SK-N-SH (cell line): ENCODE results near the gene C4orf50. TPM values are rescaled to one million over a fixed set of nuclear protein-coding genes. Genes with fewer than 3 reads are reported as not detected.

Experiments
- CTCF ChIA-PET: fragments of 300-600, 350-600 bp; formaldehyde crosslinking; extraction: SDS; loops from one replicate; lab custom pipeline; 2021; lab: Yijun Ruan, JAX
- POLR2A ChIA-PET: fragments of 350-600 bp; sonication (Branson Sonifier 250); formaldehyde crosslinking; extraction: SDS; loops from one replicate; lab custom pipeline; 2020; ENCODE audit warnings: antibody characterized with exemption, inconsistent platforms; lab: Yijun Ruan, JAX
- DNase-seq: peaks from one replicate; pipeline ENCODE4 v3.0.0; 2012
- H2AFZ ChIP-seq: fragments of 200-600 bp; sonication (generic); 2 replicates; pipeline ENCODE4 v1.8.1; 2016; ENCODE audit warnings: antibody characterized with exemption, mild to moderate bottlenecking, low read depth
- H3F3A ChIP-seq: fragments of 200-600 bp; sonication (generic); replicated peaks from 2 replicates; pipeline ENCODE3; 2016; ENCODE audit warnings: antibody characterized with exemption, mild to moderate bottlenecking; ENCODE audit not compliant: insufficient read depth
- H3K27ac ChIP-seq, 2 experiments: fragments of 200-500 bp in 1 of 2; fragments of 200-600 bp in 1 of 2; sonication (Bioruptor generic) in 1 of 2; sonication (generic), shearing (Covaris generic) in 1 of 2; 2 replicates each; pipeline versions ENCODE4 v1.5.1 to v1.6.1; 2014 to 2016; ENCODE audit warnings: low read depth in 2 of 2, inconsistent platforms in 1 of 2, low read length in 1 of 2, mild to moderate bottlenecking in 1 of 2, mixed read lengths in 1 of 2
- H3K27me3 ChIP-seq: fragments of 200-600 bp; sonication (generic), shearing (Covaris generic); 2 replicates; pipeline ENCODE4 v1.6.1; 2016; ENCODE audit warnings: mixed run types; ENCODE audit not compliant: insufficient read depth
- H3K36me3 ChIP-seq, 2 experiments: fragments of 200-500 bp in 1 of 2; fragments of 200-600 bp in 1 of 2; sonication (Bioruptor generic) in 1 of 2; sonication (generic) in 1 of 2; replicated peaks in 1 of 2; 2 replicates each; pipeline versions ENCODE3 to v1.5.1; 2014 to 2016; ENCODE audit warnings: low read length in 1 of 2, mild to moderate bottlenecking in 1 of 2; ENCODE audit not compliant: insufficient read depth in 2 of 2, control insufficient read depth in 1 of 2
- H3K4me1 ChIP-seq, 2 experiments: fragments of 200-500 bp in 1 of 2; fragments of 200-600 bp in 1 of 2; sonication (Bioruptor generic) in 1 of 2; sonication (generic), shearing (Covaris generic) in 1 of 2; 2 replicates each; pipeline versions ENCODE4 v1.5.1 to v1.6.1; 2014 to 2016; ENCODE audit warnings: low read depth in 1 of 2, low read length in 1 of 2, mixed run types in 1 of 2; ENCODE audit not compliant: insufficient read depth in 2 of 2, control insufficient read depth in 1 of 2
- H3K4me2 ChIP-seq: fragments of 200-600 bp; sonication (generic), shearing (Covaris generic); 2 replicates; pipeline ENCODE4 v1.6.1; 2017; ENCODE audit warnings: mixed run types
- H3K4me3 ChIP-seq, 2 experiments: fragments of 200-500 bp in 1 of 2; fragments of 200-600 bp in 1 of 2; sonication (Bioruptor generic) in 1 of 2; sonication (generic), shearing (Covaris generic) in 1 of 2; 2 replicates each; pipeline versions ENCODE4 v1.5.1 to v1.8.1; 2014 to 2016; ENCODE audit warnings: low read depth in 2 of 2, inconsistent platforms in 1 of 2, low read length in 1 of 2, mild to moderate bottlenecking in 1 of 2, mixed read lengths in 1 of 2, moderate library complexity in 1 of 2
- H3K79me2 ChIP-seq: fragments of 200-600 bp; sonication (generic); 2 replicates; pipeline ENCODE4 v1.8.1; 2017; ENCODE audit warnings: mild to moderate bottlenecking; ENCODE audit not compliant: insufficient read depth
- H3K9ac ChIP-seq: fragments of 200-600 bp; sonication (generic); 2 replicates; pipeline ENCODE4 v1.6.1; 2017; ENCODE audit warnings: mixed run types
- H3K9me2 ChIP-seq: fragments of 200-600 bp; sonication (generic); 2 replicates; pipeline ENCODE4 v1.6.1; 2017; ENCODE audit warnings: mixed run types
- H3K9me3 ChIP-seq: fragments of 200-600 bp; sonication (generic); 2 replicates; pipeline ENCODE4 v1.6.1; 2017; ENCODE audit warnings: mixed run types, mild to moderate bottlenecking, moderate library complexity
- H4K20me1 ChIP-seq: fragments of 200-600 bp; sonication (generic); 2 replicates; pipeline ENCODE4 v1.6.1; 2017; ENCODE audit warnings: mild to moderate bottlenecking, mixed run types; ENCODE audit not compliant: insufficient read depth
- CTCF ChIP-seq: fragments of 200-600 bp; sonication (generic); IDR thresholded peaks from 2 replicates; pipeline ENCODE4 v1.6.1; 2017; ENCODE audit warnings: antibody characterized with exemption, mild to moderate bottlenecking, moderate library complexity
- EP300 ChIP-seq, 2 experiments: IDR thresholded peaks; 2 replicates each; pipeline versions ENCODE4 v1.4.0 to v1.6.1; 2012; ENCODE audit warnings: borderline replicate concordance in 1 of 2, low read depth in 1 of 2, low read length in 1 of 2
- EZH2phosphoT487 ChIP-seq: fragments of 200-600 bp; sonication (generic); IDR thresholded peaks from 2 replicates; pipeline ENCODE4 v1.6.1; 2017; ENCODE audit warnings: low read depth, mixed run types, mild to moderate bottlenecking, antibody characterized with exemption, moderate library complexity, borderline replicate concordance
- FOXM1 ChIP-seq: IDR thresholded peaks from 2 replicates; pipeline ENCODE4 v1.4.0; 2012; ENCODE audit warnings: low read depth, mild to moderate bottlenecking
- MEF2A ChIP-seq: IDR thresholded peaks from 2 replicates; pipeline ENCODE4 v1.4.0; 2012; ENCODE audit warnings: low read depth, borderline replicate concordance
- NFIC ChIP-seq: IDR thresholded peaks from 2 replicates; pipeline ENCODE4 v1.4.0; 2012; ENCODE audit warnings: borderline replicate concordance
- NRF1 ChIP-seq: IDR thresholded peaks from 2 replicates; pipeline ENCODE4 v1.6.1; 2012; ENCODE audit warnings: low read depth, mild to moderate bottlenecking, low read length
- RCOR1 ChIP-seq: fragments of 150-350 bp; IDR thresholded peaks from 2 replicates; pipeline ENCODE4 v1.6.1; 2017; ENCODE audit warnings: antibody characterized with exemption, low read length
- RXRA ChIP-seq: IDR thresholded peaks from 2 replicates; pipeline ENCODE4 v1.4.0; 2012; ENCODE audit warnings: low read depth, mild to moderate bottlenecking, borderline replicate concordance
- SMC3 ChIP-seq: IDR thresholded peaks from 2 replicates; pipeline ENCODE4 v1.6.1; 2012; ENCODE audit warnings: low read depth, low read length, improper control_type of control experiment
- TAF1 ChIP-seq: IDR thresholded peaks from 2 replicates; pipeline ENCODE4 v1.6.1; 2012; ENCODE audit warnings: low read depth, mild to moderate bottlenecking, low read length, moderate library complexity, borderline replicate concordance
- WGBS: methylation state at CpG from one replicate; pipeline ENCODE4 v1.1.6; 2017; ENCODE audit warnings: low lambda C conversion rate; 5-methylcytosine and 5-hydroxymethylcytosine counted together
- polyA plus RNA-seq, 3 experiments: library from polyadenylated mRNA; depleted of rRNA; stranded (reverse); fragments of >200 nt; gene quantifications; 2 replicates each; pipeline ENCODE4 v1.2.3, GENCODE V29; 2012
- TF ChIP-seq, protein P1 (sequence below): fragments of 150-350 bp; IDR thresholded peaks from 2 replicates; pipeline ENCODE4 v1.6.1; 2017; ENCODE audit warnings: antibody characterized with exemption, low read length, low read depth, borderline replicate concordance
- TF ChIP-seq, protein P2 (sequence below): IDR thresholded peaks from 2 replicates; pipeline ENCODE4 v1.4.0; 2012; ENCODE audit warnings: low read depth
- TF ChIP-seq, protein P3 (sequence below): fragments of 150-350 bp; IDR thresholded peaks from 2 replicates; pipeline ENCODE4 v1.6.1; 2016; ENCODE audit warnings: mild to moderate bottlenecking, low read depth, low read length

The C4orf50 gene
- polyA plus RNA-seq, 1 of the 3 experiments (the other 2 are of a cell fraction) = under 0.01 TPM

- H4K20me1 ChIP-seq = no peaks in the 10 kb centered on the region
- H3K79me2 ChIP-seq = no peaks in the 10 kb centered on the region
- no peaks in the 10 kb centered on the region for H3K9me3 ChIP-seq
- H3K36me3 ChIP-seq = no peaks in the 10 kb centered on the region
- WGBS = 41% methylated on average over 8 of the region's 8 CpGs
- no peak overlapping the region for H2AFZ ChIP-seq
- no peak overlapping the region for H3K9ac ChIP-seq
- no peaks in the 10 kb centered on the region; a peak in 1 of 4 replicates for H3K4me1 ChIP-seq
- no peak overlapping the region for H3K27ac ChIP-seq
- TF ChIP-seq NFIC (no peak), TAF1 (no peak), RCOR1 (no peak), EZH2phosphoT487 (no peak), EP300 (IDR thresholded peaks at IDR 0.05; ENCODE audit: borderline replicate concordance in 1 of 2, low read depth in 1 of 2, low read length in 1 of 2) (no peak)
- no peak overlapping the region for H3K4me3 ChIP-seq
- ChIA-PET CTCF (interaction anchor here (0.6 to 1.1 kb wide), 2 partner anchors 61 to 583 kb away, joined by 3 to 4 read pairs; no protein-coding TSS in a partner anchor), POLR2A (no interaction called here)
- H3F3A ChIP-seq = no peaks in the 10 kb centered on the region
- no peak for DNase-seq
- no peaks in the 10 kb centered on the region for H3K9me2 ChIP-seq
- no peak overlapping the region for H3K4me2 ChIP-seq
- no peaks in the 10 kb centered on the region for H3K27me3 ChIP-seq
These were observed 99.2 kb downstream of the C4orf50 start for GRCh38 chr4:5919044-5919443.

DNA sequence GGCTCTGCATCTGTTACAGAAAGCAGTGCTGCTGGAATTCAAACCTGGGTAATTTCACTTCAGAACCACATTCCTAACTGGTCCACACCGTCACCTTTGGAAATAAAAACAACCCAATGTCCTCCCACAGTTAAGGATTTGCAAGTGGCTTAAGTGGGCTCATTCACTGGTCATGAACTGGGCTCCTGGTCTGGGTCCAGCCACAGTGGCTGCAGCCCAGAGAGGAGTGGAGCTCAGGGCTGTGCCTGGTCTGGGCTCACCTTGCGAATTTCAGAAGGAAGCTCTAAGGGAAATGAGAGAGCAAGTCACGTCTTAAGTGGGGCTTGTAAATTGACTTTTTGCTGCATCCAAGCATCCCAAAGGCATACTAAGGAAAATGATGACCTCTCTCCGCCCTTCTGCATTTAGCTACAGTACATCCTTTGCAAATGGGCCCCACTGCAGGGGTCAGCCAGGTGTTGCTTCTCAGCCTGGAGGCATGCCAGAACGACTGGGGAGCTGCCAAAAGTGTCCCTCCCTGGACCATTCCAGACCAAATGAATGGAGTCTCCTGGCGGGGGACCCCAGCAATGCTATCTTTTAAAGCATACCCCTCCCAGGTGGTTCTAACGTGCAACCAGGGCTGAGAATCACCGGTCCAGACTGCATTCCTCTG is 99.8 kb downstream of the C4orf50 start:
- ChIA-PET CTCF (interaction anchor here (1.1 kb wide), 1 partner anchor 332 kb away, joined by 4 read pairs; no protein-coding TSS in a partner anchor), POLR2A (interaction anchor here (0.8 kb wide), 1 partner anchor 38 kb away, joined by 4 read pairs; no protein-coding TSS in a partner anchor)

GRCh38 chr4:5917672-5918071 is 100.6 kb downstream of the C4orf50 start:
- H3K27me3 ChIP-seq = no peaks in the 10 kb centered on the region
- H2AFZ ChIP-seq = no peak overlapping the region
- H3K27ac ChIP-seq = no peak overlapping the region
- no peaks in the 10 kb centered on the region for H3K9me3 ChIP-seq
- no peak overlapping the region for H3K9ac ChIP-seq
- no peaks in the 10 kb centered on the region for H3K79me2 ChIP-seq
- H3K4me3 ChIP-seq = no peak overlapping the region
- ChIA-PET POLR2A (interaction anchor here (0.8 kb wide), 1 partner anchor 38 kb away, joined by 4 read pairs; no protein-coding TSS in a partner anchor), CTCF (interaction anchor here (1.1 kb wide), 1 partner anchor 333 kb away, joined by 4 read pairs; no protein-coding TSS in a partner anchor)
- WGBS = 50% methylated on average over 11 of the region's 11 CpGs
- no peak for DNase-seq
- no peaks in the 10 kb centered on the region for H3F3A ChIP-seq
- H3K4me1 ChIP-seq = peaks cover 0 to 5% of the 10 kb centered on the region in 2 experiments; a peak in 1 of 4 replicates
- H4K20me1 ChIP-seq = no peaks in the 10 kb centered on the region
- no peak overlapping the region for H3K4me2 ChIP-seq
- H3K36me3 ChIP-seq = no peaks in the 10 kb centered on the region
- no peaks in the 10 kb centered on the region for H3K9me2 ChIP-seq
- TF ChIP-seq RXRA (no peak), FOXM1 (no peak), SMC3 (no peak), CTCF (no peak), NRF1 (no peak), MEF2A (no peak)
- TF ChIP-seq, protein P1, sequence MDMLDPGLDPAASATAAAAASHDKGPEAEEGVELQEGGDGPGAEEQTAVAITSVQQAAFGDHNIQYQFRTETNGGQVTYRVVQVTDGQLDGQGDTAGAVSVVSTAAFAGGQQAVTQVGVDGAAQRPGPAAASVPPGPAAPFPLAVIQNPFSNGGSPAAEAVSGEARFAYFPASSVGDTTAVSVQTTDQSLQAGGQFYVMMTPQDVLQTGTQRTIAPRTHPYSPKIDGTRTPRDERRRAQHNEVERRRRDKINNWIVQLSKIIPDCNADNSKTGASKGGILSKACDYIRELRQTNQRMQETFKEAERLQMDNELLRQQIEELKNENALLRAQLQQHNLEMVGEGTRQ = no peak
- TF ChIP-seq, protein P2, sequence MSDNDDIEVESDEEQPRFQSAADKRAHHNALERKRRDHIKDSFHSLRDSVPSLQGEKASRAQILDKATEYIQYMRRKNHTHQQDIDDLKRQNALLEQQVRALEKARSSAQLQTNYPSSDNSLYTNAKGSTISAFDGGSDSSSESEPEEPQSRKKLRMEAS = no peak

More for the DNA sequence above, 99.8 kb downstream of the C4orf50 start:
- H3K9me3 ChIP-seq = no peaks in the 10 kb centered on the region
- no peak overlapping the region for H2AFZ ChIP-seq
- H3K27ac ChIP-seq = no peak overlapping the region
- H4K20me1 ChIP-seq = no peaks in the 10 kb centered on the region
- no peaks in the 10 kb centered on the region for H3K36me3 ChIP-seq
- TF ChIP-seq, protein P3, sequence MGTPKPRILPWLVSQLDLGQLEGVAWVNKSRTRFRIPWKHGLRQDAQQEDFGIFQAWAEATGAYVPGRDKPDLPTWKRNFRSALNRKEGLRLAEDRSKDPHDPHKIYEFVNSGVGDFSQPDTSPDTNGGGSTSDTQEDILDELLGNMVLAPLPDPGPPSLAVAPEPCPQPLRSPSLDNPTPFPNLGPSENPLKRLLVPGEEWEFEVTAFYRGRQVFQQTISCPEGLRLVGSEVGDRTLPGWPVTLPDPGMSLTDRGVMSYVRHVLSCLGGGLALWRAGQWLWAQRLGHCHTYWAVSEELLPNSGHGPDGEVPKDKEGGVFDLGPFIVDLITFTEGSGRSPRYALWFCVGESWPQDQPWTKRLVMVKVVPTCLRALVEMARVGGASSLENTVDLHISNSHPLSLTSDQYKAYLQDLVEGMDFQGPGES = no peak
- no peaks in the 10 kb centered on the region for H3K79me2 ChIP-seq
- H3K4me3 ChIP-seq = no peak overlapping the region
- no peaks in the 10 kb centered on the region; a peak in 1 of 4 replicates for H3K4me1 ChIP-seq
- H3F3A ChIP-seq = no peaks in the 10 kb centered on the region
- H3K9ac ChIP-seq = no peak overlapping the region
- no peak for DNase-seq
- no peaks in the 10 kb centered on the region for H3K9me2 ChIP-seq
- no peaks in the 10 kb centered on the region for H3K27me3 ChIP-seq
- 33% methylated on average over 7 of the region's 8 CpGs for WGBS
- no peak overlapping the region for H3K4me2 ChIP-seq
